ENCODE data around the gene CORO7. TPM values are rescaled to one million over a fixed set of nuclear protein-coding genes. Genes with fewer than 3 reads are reported as not detected.

Gene CORO7
- total and polyA plus RNA-seq, 9 of the 15 experiments (the other 6 are each of a cell fraction or from before 2014, with no cell fraction given): 0.45 to 77.2 (median 18.7) TPM

- in situ Hi-C loops (cut with MboI): no loop called here
These were observed 7.1 kb downstream of the CORO7 start for GRCh38 chr16:4409081-4409932.

More at GRCh38 chr16:4409081-4409932, 7.1 kb downstream of the CORO7 start:
- no peaks in the 10 kb centered on the region for H3K9me3 ChIP-seq (replicated peaks; ENCODE audit: control insufficient read depth, insufficient read depth, low read depth, low read length)
- peaks cover 85% of the 10 kb centered on the region; the same call in 2 of the 3 replicates for H3K36me3 ChIP-seq (ENCODE audit: control insufficient read depth, insufficient read depth, low read length)
- peaks cover 26% of the 10 kb centered on the region for H4K20me1 ChIP-seq (replicated peaks; ENCODE audit: control insufficient read depth, insufficient read depth, low read length)
- ATAC-seq (no peak), FAIRE-seq (no peak), DNase-seq (ENCODE audit: extremely low read depth in 1 of 4, low spot score in 3 of 4) (no peak)
- intact Hi-C loops (cut with micrococcal nuclease): loop anchor here (10.0 kb wide), 2 partner anchors 205 to 425 kb away; no protein-coding TSS in a partner anchor
- no peaks in the 10 kb centered on the region for H3K9me1 ChIP-seq (ENCODE audit: control insufficient read depth, insufficient read depth, low read length)
- no TSS peak for BruUV-seq (replicated peaks)
- H3K27ac ChIP-seq (ENCODE audit: extremely low read depth, low read depth, low read length): no peak overlapping the region
- H3K79me2 ChIP-seq (ENCODE audit: control insufficient read depth, insufficient read depth, low read length): peaks cover 20% of the 10 kb centered on the region
- H3K4me2 ChIP-seq (ENCODE audit: insufficient read depth, low read length): no peak overlapping the region
- H3K4me3 ChIP-seq: no peak overlapping the region
- no peak overlapping the region for H2AFZ ChIP-seq (ENCODE audit: low read depth, low read length)
- 90% methylated on average over 18 of the region's 19 CpGs for WGBS (ENCODE audit: insufficient coverage, low coverage, missing lambda C conversion rate)
- H3K9ac ChIP-seq (ENCODE audit: insufficient read depth in 1 of 2, low read depth in 2 of 2, low read length in 2 of 2): peak overlapping the region in 1 of 2 experiments; percentile 71; a peak in 2 of 4 replicates
- TF ChIP-seq CAMTA2 (CRISPR knock-in tag; conservative IDR thresholded peaks at IDR 0.05): no peak
- TF ChIP-seq SLC30A9 (CRISPR knock-in tag; IDR thresholded peaks at IDR 0.05): no peak
- TF ChIP-seq CTCF (IDR thresholded peaks at IDR 0.05 in 2 of 3, conservative IDR thresholded peaks at IDR 0.05 in 1 of 3; ENCODE audit: insufficient read depth in 2 of 3, low read depth in 1 of 3, low read length in 3 of 3): peak in 1 of 3 experiments; percentile 22; a peak in 1 of 6 replicates
- no peak for TF ChIP-seq ESRRA (IDR thresholded peaks at IDR 0.05; ENCODE audit: borderline replicate concordance, low read depth)
- no peak for TF ChIP-seq USF1 (CRISPR knock-in tag; IDR thresholded peaks at IDR 0.05)
- TF ChIP-seq RBFOX2 (IDR thresholded peaks at IDR 0.05; ENCODE audit: low read depth, low read length): peak; percentile 63
- TF ChIP-seq MAX (CRISPR knock-in tag; IDR thresholded peaks at IDR 0.05): no peak
- TF ChIP-seq ZBTB26 (CRISPR knock-in tag; IDR thresholded peaks at IDR 0.05): no peak
- TF ChIP-seq POLR2G (IDR thresholded peaks at IDR 0.05; ENCODE audit: low read depth, low read length): peak; percentile 52; the same call in 1 of the 2 replicates
- H3K4me1 ChIP-seq (replicated peaks in 1 of 2; ENCODE audit: control insufficient read depth in 2 of 2, insufficient read depth in 2 of 2, low read length in 2 of 2): peaks cover 2 to 22% of the 10 kb centered on the region in 2 experiments; a peak in 2 of 5 replicates
- no peaks in the 10 kb centered on the region for H3K27me3 ChIP-seq (ENCODE audit: control insufficient read depth in 2 of 2, insufficient read depth in 2 of 2, low read length in 2 of 2)
- POLR2A ChIA-PET: interaction anchor here (0.8 to 1.6 kb wide), 2 partner anchors 11 to 24 kb away, joined by 3 to 5 read pairs; no protein-coding TSS in a partner anchor
- CTCF ChIA-PET (ENCODE audit: low intra/inter-chr PET ratio): no interaction called here

All from K562 (cell line).